NCI-H2227 (cell line): ENCODE results near the gene SYNPR.

Experiments used
- DNase-seq: peaks from one replicate; lab custom pipeline; 2025; ENCODE audit not compliant: unreplicated experiment; lab: John Stamatoyannopoulos, UW

Gene SYNPR

DNA sequence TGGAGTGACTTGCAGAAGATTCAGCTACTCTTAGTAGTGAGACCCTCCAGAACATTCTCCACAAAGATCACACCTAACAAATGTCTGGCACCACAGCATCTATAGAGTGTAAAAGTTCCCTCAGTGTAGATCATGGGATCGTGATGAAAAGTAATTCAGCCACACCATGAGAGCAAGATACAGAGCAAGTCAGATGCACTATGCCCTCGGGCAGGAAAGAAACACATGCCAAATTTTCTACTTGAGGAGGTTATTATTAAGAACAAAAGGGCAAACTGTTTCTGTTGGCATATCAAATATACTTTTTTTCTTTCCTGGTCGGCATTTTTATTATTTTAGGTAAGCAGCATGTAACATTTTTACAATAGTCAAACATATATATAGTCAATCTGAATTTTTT is 329.6 kb downstream of the SYNPR start:
- DNase-seq, result no peak

DNA sequence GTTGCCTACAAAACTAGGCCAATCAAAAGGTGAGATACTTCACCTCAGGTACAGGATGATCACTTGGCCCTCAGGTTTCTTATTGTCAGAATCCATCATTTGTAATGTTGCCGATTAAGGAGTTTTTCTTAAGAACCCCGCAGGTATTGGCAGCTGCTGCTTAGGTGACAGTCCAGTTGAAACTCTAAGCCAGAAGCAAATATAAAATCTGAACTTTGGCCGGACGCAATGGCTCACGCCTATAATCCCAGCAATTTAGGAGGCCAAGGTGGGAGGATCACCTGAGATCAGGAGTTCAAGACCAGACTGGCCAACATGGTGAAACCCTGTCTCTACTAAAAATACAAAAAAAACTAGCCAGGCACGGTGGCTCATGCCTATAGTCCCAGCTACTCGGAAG is 331.3 kb downstream of the SYNPR start:
- no peak for DNase-seq

DNA sequence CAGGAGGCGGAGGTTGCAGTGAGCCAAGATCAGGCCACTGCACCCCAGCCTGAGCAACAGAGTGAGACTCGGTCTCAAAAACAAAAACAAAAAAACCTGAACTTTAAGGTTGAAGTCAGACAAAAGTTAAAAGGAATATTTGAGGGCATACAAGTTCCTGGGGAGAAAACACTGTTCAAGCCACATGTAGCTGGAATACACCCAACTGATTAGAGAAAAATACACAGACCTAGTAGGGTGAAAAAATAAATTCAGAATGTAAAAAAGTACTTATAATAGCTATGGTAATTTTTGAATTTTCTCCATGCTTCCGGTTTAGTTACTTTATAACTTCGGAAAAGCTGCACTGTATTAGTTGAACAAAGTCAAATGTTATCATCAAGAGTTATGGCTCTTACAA is 331.7 kb downstream of the SYNPR start:
- no peak for DNase-seq

DNA sequence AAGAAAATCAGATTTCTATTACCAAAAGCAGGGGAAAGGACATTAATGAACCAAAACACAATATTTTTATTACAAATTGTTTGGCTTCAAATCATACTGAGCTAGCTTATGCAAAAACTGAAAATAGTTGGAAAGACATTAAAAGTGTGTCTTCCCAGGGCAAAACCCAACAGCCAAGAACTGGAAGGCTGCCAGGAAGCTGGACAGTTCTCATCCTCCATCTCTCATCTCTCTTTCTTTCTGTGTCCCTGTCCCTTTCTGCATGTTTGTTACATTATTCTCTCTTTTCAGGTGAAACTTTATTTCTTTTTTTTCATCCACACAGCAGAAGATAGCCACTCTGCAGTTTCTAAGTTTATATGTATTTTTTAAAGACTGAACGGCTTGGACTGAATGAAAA is 333.3 kb downstream of the SYNPR start:
- DNase-seq, result no peak

DNA sequence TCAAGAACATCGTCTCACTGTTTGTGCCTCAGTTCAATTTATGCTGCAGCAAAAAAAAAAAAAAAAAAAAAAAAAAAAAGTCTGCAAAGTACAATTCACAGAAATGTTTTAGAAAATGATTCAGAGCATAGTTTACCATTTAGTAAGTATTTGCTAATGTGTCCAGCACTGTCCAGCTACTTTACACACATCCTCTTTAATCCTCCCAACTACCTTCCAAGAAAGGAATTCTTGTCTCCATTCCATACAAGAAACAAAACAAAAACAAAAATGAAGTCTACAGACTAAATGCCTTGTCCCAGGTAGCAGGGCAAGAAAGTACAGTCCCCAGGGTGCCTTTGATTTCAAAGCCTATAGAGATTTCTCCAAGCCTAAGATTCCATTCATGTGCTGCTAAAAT is 335.5 kb downstream of the SYNPR start:
- DNase-seq, result no peak

DNA sequence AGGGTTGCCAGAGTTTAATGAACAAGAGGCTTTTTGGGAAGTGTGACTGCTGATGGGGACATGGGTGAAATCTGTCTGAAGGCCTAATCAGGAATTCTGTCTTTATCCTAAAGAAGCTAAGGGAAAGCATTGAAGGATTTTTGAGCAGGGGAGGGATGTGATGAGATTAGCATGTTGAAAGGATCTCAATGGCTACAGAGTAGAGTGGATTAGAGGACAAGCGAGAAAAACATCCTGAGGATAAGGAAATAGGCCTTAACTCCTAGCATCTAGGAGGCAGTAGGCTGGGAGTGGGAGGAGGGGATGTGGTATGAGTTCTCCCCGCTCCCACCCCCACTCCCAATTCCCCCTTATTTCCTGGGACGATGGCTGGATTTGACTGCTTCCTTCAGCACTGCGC is 339.3 kb downstream of the SYNPR start:
- no peak for DNase-seq

DNA sequence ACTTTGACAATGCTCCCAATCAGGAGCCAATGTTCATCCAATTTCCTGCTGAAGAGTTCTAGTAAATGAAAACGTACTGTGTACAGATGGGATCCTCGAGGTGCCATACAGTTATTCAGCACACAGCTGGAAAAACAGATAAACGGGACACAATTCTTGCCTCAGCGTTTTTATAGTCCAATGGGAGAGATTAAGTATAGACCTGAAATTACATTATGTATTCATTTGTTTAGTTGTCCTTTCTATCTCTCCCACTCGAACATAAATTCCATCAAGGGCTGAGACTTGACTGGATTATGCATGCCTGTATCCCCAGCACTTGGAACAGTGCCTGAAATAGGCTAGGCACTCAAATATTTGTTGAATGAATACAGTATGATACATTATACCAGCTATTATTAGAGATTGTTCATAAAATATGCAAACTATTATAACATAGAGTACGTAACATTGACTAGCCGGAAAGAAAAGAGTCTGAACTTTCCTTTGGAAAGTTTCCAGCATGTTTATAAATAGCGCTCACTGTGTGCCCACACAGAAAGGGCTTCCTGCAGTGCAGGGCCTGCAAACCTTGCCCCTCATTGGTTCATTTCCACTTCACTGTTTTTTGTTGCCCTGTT is 346.9 kb downstream of the SYNPR start:
- DNase-seq, result no peak

DNA sequence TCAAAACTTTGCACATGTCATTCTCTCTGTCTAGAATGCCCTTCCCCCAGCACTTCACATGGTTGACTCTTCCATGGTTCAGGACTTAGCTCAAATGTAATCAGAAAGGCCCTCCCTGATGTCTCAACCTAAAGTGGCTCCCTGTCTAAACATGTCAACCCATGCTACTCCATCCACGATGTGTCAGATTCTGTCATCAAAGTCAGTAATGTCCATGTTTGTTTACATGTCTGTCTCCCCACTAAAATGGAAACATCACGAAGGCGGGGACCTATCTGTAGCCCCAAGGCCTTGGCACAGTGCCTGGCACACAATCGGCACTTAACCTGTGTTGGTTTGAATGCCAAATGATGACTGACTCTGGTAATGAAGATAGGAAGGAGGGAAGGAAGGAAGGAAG is 353.6 kb downstream of the SYNPR start:
- no peak for DNase-seq

DNA sequence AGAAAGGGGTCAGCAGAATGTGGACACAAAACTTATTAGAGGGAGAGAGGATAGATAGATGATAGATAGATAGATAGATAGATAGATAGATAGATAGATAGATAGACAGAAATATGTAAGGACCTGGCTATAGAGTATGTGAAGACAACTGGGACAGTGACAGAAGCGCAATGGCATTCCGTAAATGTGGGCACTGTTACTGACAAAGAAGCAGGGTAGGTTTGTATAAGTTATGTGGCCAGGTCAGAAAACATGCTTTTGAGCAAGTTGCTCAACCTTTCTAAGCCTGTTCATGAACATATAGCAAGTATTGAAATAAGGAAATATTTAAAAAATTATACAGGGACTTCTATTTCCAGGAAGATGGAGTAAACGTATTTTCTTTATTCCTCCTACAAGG is 357.1 kb downstream of the SYNPR start:
- DNase-seq, result no peak

DNA sequence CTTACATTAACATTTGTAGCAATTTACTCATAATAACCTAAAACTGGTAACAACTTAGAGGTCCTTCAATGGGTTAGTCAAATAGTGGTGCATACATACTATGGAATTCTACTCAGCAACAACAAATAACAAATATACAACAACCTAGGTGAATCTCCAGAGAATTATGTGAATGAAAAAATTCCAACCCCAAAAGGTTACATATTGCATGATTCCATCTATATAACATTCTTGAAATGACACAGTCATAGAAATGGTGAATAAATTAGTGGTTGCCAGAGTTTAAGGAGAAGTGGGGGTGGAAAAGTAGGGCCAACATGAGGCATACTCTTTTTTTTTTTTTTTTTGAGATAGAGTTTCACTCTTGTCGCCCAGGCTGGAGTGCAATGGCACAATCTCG is 361.7 kb downstream of the SYNPR start:
- DNase-seq, result no peak

DNA sequence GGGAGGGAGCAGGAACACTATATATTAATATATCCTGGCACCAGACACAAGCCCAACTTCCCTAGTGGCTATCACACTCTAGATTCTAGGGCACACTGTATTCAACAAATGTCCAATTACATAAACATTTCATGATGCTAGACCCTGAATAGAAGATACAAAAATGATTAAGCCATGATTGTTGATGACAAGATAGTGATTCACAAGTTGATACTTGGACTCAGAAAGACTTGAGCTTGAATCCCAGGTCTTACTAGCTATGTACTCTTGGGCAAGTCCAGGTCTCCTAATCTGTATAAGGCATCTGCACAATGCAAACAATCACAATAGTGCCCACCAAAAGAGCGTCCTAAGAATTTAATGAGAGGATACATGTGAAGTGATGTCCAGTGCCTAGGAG is 364.4 kb downstream of the SYNPR start:
- DNase-seq, result no peak

DNA sequence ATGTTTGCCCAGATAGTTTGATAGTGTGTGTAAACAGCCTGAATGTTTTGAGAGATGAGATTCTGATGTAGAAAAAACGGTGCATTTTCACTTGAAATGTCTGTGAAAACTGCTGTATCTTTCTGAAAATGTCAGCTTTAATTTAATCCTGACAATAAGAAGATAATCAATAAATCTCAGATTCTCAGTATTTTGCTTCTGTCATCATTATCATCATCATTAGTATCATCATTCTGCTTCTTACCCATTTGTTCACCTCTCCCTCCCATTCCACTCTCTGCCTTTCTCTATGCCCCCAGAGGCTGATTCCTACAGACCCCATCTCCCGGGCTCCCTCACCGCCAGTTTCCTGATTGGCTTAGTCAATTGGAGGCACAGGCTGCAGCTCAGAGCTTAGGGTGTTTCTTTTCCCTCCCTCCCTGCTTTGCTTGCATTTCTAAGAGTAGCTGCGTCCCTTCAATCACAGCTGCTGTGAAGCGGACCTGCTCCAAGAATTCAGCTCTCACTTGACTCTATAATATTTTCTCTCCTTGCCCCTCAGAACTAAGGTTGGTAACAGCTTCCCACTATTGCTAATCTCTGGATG is 366.2 kb downstream of the SYNPR start:
- DNase-seq, result peak; percentile 61

DNA sequence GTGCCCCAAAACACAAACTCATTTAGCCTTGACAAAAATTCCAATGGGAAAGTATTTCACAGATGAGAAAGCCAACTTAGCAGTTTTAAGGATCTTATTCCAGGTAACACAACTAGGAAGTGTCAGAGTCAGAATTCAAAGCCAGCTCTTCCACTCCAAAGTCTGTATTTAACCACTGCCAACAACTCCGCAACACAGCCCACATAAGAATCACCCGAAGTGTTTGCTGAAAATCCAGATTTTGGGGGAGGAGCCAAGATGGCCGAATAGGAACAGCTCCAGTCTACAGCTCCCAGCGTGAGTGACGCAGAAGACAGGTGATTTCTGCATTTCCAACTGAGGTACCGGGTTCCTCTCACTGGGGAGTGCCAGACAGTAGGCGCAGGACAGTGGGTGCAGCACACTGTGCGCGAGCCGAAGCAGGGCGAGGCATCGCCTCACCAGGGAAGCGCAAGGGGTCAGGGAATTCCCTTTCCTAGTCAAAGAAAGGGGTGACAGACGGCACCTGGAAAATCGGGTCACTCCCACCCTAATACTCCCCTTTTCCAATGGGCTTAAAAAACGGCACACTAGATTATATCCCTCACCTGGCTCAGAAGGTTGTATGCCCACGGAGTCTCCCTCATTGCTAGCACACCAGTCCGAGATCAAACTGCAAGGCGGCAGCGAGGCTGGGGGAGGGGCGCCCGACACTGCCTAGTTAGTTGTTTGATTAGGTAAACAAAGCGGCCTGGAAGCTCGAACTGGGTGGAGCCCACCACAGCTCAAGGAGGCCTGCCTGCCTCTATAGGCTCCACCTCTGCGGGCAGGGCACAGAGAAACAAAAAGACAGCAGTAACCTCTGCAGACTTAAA is 367.0 kb downstream of the SYNPR start:
- DNase-seq, result peak; percentile 4

DNA sequence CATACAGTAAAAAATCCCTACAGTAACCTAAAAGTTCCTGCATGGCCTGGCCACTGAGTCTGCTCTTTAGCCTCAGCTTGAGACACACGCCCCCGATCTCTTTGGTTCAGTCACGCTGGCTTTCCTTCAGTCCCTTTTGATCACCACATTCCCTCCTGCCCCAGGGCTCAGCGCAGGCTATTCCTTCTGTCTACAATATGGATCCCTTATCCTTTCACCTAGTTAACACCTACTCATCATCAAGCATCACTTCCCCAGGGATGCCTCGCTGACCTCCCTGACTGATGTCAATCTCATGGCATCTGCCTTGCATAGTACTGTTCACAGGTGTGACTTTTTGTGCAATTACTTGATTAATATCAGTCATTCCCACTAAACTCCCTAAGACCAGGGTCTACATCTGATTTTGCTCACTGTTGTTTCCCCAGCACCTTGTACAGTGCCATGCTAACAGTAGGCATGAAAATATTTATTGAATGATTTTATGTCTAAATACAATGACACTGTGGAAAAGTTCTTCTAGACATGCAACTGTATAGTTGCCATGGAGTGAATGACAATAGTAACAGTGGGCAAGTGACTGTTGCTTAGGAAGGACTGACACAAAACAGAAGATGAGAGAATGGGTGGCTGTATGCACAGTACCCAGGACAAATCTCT is 374.1 kb downstream of the SYNPR start, which contains the start of gene SNTN:
TSS of gene SNTN (plus strand) at position 610 of the 660 bp plus-strand sequence. CDS start at position 623, 13 bp downstream.
- no peak for DNase-seq

DNA sequence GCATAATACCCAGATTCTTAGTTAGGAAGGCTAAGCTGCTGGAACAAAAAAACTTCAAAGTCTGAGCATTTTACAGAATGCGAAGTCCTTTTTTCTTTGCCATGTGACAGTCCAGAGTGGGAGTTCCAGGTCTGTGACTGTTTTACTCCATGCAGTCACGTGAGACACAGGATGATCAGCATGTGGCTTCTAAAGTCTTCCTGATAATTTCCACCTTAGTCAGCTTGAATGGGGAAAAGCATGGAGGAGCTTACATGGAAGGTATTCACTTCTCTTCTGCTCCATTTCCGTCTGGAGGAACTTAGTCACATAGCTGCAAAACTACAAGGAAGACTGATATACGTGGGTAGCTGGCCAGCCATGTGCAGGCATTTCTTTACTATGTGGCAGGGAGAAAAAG is 376.1 kb downstream of the SYNPR start:
- no peak for DNase-seq

DNA sequence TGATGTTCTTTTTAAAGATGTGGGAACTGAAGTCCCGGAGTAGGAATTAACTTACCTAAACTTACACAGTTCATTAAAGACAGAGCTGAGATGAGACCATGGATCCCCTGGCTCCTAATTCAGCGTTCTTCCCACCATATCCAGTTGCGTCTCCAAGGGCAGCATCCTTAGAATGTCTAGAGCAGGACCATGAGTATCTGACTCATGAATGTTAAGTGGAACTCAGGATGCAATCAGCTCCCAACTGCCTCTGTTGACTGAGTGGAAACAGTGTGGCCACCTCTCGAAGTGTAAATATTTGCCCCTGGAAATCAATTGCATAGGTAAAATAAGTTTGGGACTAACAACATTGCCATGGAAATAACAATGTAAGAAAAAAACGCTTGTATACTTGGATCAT is 376.8 kb downstream of the SYNPR start:
- no peak for DNase-seq

DNA sequence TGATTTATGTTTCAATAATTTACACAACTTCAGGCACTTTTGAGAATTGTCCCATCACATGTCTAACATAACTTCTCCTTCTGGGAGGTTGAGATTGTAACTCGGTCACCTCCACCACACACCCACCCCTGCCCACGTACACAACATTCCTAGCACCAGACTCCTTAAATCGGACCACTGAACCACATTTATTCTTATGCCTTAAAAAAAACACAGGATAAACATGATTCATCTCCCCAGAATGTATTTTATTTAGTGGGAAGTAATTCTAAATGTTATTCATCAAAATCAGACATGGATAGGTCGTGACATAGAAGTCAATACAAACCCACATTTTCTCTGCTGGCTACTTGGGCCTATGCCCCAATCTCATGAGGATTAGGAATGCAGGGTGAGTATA is 377.4 kb downstream of the SYNPR start:
- no peak for DNase-seq

DNA sequence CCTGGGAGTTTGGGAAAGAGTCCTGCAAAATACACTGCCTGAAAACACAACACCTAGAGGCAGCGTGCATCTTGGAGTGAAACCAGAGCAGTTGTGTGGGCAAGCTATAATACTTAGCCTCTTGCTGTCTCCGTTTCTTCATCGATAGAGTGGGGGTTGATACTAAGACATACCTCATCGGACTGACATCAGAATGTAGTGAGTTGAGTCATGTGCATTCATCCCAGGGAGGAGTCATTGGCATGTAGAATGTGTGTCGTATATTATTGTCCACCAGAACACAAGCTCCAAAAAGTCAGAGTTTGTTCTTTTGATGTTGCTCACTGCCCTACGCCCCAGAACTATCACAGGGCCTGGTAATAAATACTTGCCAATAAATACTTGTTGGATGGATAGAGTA is 378.7 kb downstream of the SYNPR start:
- DNase-seq, result no peak

DNA sequence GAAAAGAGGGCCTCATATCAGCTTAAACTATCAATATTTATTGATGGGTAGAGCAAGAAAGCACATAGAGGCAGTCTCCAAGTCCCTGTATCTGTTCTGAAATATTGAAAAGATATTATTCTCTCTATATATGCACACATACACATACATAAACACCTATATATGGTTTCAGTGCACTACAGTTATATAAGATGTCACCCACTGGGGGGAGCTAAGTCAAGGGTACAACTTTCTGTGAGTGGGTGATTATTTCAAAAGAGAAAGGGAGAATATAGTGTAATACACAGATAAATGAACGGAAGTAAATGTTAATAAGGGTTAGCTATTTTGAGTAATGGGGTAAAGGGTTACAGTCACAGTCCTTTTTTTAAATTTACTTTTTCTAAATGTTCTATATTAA is 383.1 kb downstream of the SYNPR start:
- no peak for DNase-seq

DNA sequence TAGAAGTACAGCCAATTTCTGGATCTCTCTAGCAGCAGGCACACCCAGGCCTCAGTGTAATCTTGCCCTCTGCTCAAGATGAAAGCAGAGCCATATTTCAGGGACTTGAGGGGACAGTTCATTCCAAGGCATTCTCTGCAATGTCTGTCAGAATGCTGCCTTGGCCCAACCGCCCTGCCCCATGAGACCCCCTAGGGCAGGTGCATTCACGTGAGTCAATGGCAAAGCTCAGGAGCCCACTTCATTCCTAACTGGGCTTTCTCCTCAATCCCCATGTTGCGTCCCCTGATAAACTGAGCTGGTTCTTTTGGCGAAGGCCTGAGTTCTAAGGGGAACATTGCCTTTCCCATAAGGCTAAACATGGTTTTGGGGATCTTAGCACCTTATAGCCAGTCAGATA is 383.9 kb downstream of the SYNPR start:
- DNase-seq, result no peak

DNA sequence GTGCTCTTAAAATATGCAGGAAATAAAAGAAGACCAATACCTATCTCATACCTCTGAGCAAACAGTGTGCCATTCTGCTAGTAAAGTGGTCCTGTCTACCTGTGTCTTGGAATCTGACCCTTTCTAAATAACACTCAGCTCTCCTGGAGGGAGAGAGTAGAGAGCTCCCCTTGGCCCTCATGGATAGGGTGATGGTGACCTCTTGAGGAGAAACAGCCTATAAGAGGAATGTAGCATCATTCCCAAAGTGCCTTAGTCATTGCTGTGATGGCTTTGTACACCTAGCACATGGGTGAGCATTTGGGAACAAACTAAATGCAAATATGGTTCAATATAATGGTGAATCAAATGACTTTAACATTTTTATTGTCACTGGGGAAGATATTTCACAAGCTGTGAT is 384.4 kb downstream of the SYNPR start:
- no peak for DNase-seq
